Measurements from ENCODE around the gene MCU.
A peak's percentile ranks its signal among the peaks of the same experiment; 100 is the strongest.

DNA sequence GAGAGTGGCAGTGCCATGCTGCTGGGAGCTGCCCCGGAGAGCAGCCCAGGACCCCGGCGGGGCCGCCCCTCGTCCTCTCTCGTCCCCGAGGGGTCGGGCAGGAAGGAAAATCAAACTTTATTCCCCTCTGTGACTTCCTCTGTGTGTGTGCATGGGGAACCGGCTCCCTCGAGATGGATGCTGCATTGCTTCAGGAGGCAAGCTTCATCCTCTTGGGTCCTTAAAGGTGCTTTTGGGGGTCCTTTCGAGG lies 726 bp downstream of the MCU start:
- TF ChIP-seq, protein P1, sequence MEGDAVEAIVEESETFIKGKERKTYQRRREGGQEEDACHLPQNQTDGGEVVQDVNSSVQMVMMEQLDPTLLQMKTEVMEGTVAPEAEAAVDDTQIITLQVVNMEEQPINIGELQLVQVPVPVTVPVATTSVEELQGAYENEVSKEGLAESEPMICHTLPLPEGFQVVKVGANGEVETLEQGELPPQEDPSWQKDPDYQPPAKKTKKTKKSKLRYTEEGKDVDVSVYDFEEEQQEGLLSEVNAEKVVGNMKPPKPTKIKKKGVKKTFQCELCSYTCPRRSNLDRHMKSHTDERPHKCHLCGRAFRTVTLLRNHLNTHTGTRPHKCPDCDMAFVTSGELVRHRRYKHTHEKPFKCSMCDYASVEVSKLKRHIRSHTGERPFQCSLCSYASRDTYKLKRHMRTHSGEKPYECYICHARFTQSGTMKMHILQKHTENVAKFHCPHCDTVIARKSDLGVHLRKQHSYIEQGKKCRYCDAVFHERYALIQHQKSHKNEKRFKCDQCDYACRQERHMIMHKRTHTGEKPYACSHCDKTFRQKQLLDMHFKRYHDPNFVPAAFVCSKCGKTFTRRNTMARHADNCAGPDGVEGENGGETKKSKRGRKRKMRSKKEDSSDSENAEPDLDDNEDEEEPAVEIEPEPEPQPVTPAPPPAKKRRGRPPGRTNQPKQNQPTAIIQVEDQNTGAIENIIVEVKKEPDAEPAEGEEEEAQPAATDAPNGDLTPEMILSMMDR (IDR thresholded peaks at IDR 0.05 in 8 of 11, conservative IDR thresholded peaks at IDR 0.05 in 3 of 11), result no peak
- TF ChIP-seq POLR2AphosphoS5 (IDR thresholded peaks at IDR 0.05), result peak in 1 of 3 donors; percentile 11

All from spleen (tissue), 7 donors.